HepG2 (cell line): ENCODE data around the gene CCNJL.

Experiments used
- MYC ChIP-seq: sonication (generic); formaldehyde crosslinking; IDR thresholded peaks from 2 replicates; pipeline ENCODE4 v1.9.0; 2021; ENCODE audit warnings: missing genetic modification reagents, borderline replicate concordance
- PHF8 ChIP-seq: sonication (generic); formaldehyde crosslinking; IDR thresholded peaks from 2 replicates; pipeline ENCODE4 v1.5.0; 2020; ENCODE audit warnings: missing genetic modification reagents
- TEF ChIP-seq: sonication (generic); formaldehyde crosslinking; IDR thresholded peaks from 2 replicates; pipeline ENCODE4 v1.5.0; 2020; ENCODE audit warnings: missing genetic modification reagents
- ZMAT5 ChIP-seq: sonication (generic); formaldehyde crosslinking; IDR thresholded peaks from 2 replicates; pipeline ENCODE4 v1.5.0; 2020; ENCODE audit warnings: mild to moderate bottlenecking, low read depth, missing genetic modification reagents, borderline replicate concordance
- ZNF816 ChIP-seq: sonication (generic); formaldehyde crosslinking; IDR thresholded peaks from 2 replicates; pipeline ENCODE4 v1.8.0; 2022; ENCODE audit warnings: missing genetic modification reagents, mild to moderate bottlenecking, borderline replicate concordance
- TF ChIP-seq, protein P1 (sequence below): sonication (generic); formaldehyde crosslinking; IDR thresholded peaks from 2 replicates; pipeline ENCODE4 v1.5.0; 2020; ENCODE audit warnings: mild to moderate bottlenecking, missing genetic modification reagents, moderate library complexity
- TF ChIP-seq, protein P2 (sequence below): sonication (generic); formaldehyde crosslinking; IDR thresholded peaks from 2 replicates; pipeline ENCODE4 v1.9.0; 2021; ENCODE audit warnings: missing genetic modification reagents, borderline replicate concordance

DNA sequence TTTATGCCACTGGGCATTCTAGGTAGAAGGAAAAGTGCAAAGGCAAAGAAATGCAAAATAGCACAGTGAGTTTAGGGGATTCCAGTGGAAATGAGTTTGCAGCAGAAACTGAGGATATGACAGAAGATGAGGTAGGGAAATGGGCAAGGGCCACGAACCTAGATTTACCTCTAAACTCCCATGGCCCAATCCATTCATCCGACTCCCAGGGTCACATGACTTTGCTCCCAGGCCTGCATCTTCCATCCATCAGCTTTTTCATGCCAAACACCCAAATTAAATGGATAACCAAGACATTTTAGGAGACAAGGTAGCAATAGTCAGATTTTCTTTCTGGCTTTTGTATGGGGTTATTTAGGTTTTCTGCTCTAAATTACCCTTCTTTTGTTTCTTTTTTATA is 105.3 kb downstream of the CCNJL start:
- no peak for TF ChIP-seq MYC
- TF ChIP-seq ZMAT5 (CRISPR knock-in tag), result no peak
- TF ChIP-seq TEF (CRISPR knock-in tag), result no peak
- TF ChIP-seq, protein P1, sequence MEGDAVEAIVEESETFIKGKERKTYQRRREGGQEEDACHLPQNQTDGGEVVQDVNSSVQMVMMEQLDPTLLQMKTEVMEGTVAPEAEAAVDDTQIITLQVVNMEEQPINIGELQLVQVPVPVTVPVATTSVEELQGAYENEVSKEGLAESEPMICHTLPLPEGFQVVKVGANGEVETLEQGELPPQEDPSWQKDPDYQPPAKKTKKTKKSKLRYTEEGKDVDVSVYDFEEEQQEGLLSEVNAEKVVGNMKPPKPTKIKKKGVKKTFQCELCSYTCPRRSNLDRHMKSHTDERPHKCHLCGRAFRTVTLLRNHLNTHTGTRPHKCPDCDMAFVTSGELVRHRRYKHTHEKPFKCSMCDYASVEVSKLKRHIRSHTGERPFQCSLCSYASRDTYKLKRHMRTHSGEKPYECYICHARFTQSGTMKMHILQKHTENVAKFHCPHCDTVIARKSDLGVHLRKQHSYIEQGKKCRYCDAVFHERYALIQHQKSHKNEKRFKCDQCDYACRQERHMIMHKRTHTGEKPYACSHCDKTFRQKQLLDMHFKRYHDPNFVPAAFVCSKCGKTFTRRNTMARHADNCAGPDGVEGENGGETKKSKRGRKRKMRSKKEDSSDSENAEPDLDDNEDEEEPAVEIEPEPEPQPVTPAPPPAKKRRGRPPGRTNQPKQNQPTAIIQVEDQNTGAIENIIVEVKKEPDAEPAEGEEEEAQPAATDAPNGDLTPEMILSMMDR (CRISPR knock-in tag), result no peak
- TF ChIP-seq PHF8 (CRISPR knock-in tag), result no peak
- no peak for TF ChIP-seq ZNF816 (CRISPR knock-in tag)
- TF ChIP-seq, protein P2, sequence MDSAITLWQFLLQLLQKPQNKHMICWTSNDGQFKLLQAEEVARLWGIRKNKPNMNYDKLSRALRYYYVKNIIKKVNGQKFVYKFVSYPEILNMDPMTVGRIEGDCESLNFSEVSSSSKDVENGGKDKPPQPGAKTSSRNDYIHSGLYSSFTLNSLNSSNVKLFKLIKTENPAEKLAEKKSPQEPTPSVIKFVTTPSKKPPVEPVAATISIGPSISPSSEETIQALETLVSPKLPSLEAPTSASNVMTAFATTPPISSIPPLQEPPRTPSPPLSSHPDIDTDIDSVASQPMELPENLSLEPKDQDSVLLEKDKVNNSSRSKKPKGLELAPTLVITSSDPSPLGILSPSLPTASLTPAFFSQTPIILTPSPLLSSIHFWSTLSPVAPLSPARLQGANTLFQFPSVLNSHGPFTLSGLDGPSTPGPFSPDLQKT (CRISPR knock-in tag), result no peak
